ENCODE measurements around the gene DBX2.

The DBX2 gene

GRCh38 chr12:45049912-45050750 lies 768 bp downstream of the DBX2 start:
- no peak for TF ChIP-seq CTCF (conservative IDR thresholded peaks at IDR 0.05; ENCODE audit: control insufficient read depth, insufficient read depth, low read depth, low read length)
- H3K4me3 ChIP-seq (ENCODE audit: control insufficient read depth, low read depth, low read length): no peak overlapping the region
- peak; percentile 11 for DNase-seq (ENCODE audit: low read depth)

- no peak for DNase-seq (ENCODE audit: low read depth)
- H3K4me3 ChIP-seq (ENCODE audit: control insufficient read depth, low read depth, low read length): no peak overlapping the region
- no peak for TF ChIP-seq CTCF (conservative IDR thresholded peaks at IDR 0.05; ENCODE audit: control insufficient read depth, insufficient read depth, low read depth, low read length)
These were observed 8.3 kb downstream of the DBX2 start for GRCh38 chr12:45042599-45042998.

GRCh38 chr12:45040977-45041376 lies 9.9 kb downstream of the DBX2 start:
- no peak for DNase-seq (ENCODE audit: low read depth)
- H3K4me3 ChIP-seq (ENCODE audit: control insufficient read depth, low read depth, low read length): no peak overlapping the region
- TF ChIP-seq CTCF (conservative IDR thresholded peaks at IDR 0.05; ENCODE audit: control insufficient read depth, insufficient read depth, low read depth, low read length): no peak

- H3K4me3 ChIP-seq (ENCODE audit: control insufficient read depth, low read depth, low read length): no peak overlapping the region
- DNase-seq (ENCODE audit: low read depth): no peak
- no peak for TF ChIP-seq CTCF (conservative IDR thresholded peaks at IDR 0.05; ENCODE audit: control insufficient read depth, insufficient read depth, low read depth, low read length)
These were observed 11.1 kb downstream of the DBX2 start for GRCh38 chr12:45039757-45040156.

- H3K4me3 ChIP-seq (ENCODE audit: control insufficient read depth, low read depth, low read length): no peak overlapping the region
- TF ChIP-seq CTCF (conservative IDR thresholded peaks at IDR 0.05; ENCODE audit: control insufficient read depth, insufficient read depth, low read depth, low read length): no peak
- DNase-seq (ENCODE audit: low read depth): no peak
These were observed 16.0 kb downstream of the DBX2 start for GRCh38 chr12:45034861-45035265.

GRCh38 chr12:45017916-45018315 lies 33.0 kb downstream of the DBX2 start:
- no peak for DNase-seq (ENCODE audit: low read depth)
- TF ChIP-seq CTCF (conservative IDR thresholded peaks at IDR 0.05; ENCODE audit: control insufficient read depth, insufficient read depth, low read depth, low read length): no peak
- H3K4me3 ChIP-seq (ENCODE audit: control insufficient read depth, low read depth, low read length): no peak overlapping the region
